ENCODE measurements around the gene UBE3A.

DNA sequence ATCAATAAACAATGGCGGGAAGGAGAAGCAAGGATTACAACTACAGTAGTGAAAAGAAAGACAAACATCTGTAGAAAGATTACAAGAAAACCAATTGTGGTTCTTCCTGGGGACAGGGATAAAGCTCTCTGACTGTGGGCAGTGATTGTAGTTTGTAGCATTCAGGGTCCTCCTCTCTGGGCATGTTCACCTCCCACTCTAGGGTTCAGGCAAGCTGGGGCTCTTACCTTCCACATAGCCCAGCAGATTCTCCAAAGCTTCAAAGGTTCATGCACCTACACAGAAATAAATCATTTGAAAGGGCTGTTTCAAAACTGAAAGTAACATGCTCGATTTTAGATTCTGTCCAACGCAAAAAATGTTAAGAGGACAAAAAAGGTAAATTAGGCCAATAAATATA lies 17.4 kb upstream of the UBE3A start:
- TF ChIP-seq, protein P1, sequence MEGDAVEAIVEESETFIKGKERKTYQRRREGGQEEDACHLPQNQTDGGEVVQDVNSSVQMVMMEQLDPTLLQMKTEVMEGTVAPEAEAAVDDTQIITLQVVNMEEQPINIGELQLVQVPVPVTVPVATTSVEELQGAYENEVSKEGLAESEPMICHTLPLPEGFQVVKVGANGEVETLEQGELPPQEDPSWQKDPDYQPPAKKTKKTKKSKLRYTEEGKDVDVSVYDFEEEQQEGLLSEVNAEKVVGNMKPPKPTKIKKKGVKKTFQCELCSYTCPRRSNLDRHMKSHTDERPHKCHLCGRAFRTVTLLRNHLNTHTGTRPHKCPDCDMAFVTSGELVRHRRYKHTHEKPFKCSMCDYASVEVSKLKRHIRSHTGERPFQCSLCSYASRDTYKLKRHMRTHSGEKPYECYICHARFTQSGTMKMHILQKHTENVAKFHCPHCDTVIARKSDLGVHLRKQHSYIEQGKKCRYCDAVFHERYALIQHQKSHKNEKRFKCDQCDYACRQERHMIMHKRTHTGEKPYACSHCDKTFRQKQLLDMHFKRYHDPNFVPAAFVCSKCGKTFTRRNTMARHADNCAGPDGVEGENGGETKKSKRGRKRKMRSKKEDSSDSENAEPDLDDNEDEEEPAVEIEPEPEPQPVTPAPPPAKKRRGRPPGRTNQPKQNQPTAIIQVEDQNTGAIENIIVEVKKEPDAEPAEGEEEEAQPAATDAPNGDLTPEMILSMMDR (conservative IDR thresholded peaks at IDR 0.05; ENCODE audit: low read length), result no peak
- no peak for TF ChIP-seq EZH2phosphoT487 (IDR thresholded peaks at IDR 0.05; ENCODE audit: borderline replicate concordance)

Measured in Loucy (cell line).